ENCODE results near the gene MORN3.

GRCh38 chr12:121603581-121603980, 65.9 kb downstream of the MORN3 start:
- TF ChIP-seq POLR2A (IDR thresholded peaks at IDR 0.05) (no peak), CTCF (IDR thresholded peaks at IDR 0.05) (no peak)
